Glutamatergic neuron (in vitro differentiated cells): ENCODE data around the gene DAGLA. TPM values are rescaled to one million over a fixed set of nuclear protein-coding genes. Genes with fewer than 3 reads are reported as not detected.

Source experiments
- DNase-seq: peaks from one replicate; pipeline ENCODE4 v3.0.0; 2022
- H3K27ac Mint-ChIP-seq: one replicate; pipeline ENCODE4 v1.8.0; 2020; ENCODE audit warnings: mild to moderate bottlenecking, mixed read lengths, inconsistent platforms; ENCODE audit not compliant: unreplicated experiment
- H3K27me3 Mint-ChIP-seq: one replicate; pipeline ENCODE4 v1.8.0; 2020; ENCODE audit warnings: mild to moderate bottlenecking, moderate library complexity, mixed read lengths, inconsistent platforms; ENCODE audit not compliant: unreplicated experiment
- H3K36me3 Mint-ChIP-seq: one replicate; pipeline ENCODE4 v1.8.0; 2020; ENCODE audit warnings: mild to moderate bottlenecking, mixed read lengths, inconsistent platforms; ENCODE audit not compliant: unreplicated experiment
- H3K4me1 Mint-ChIP-seq: one replicate; pipeline ENCODE4 v1.8.0; 2020; ENCODE audit warnings: mild to moderate bottlenecking, low read depth, mixed read lengths, inconsistent platforms; ENCODE audit not compliant: unreplicated experiment
- H3K4me3 Mint-ChIP-seq: one replicate; pipeline ENCODE4 v1.8.0; 2020; ENCODE audit warnings: mild to moderate bottlenecking, mixed read lengths, inconsistent platforms; ENCODE audit not compliant: unreplicated experiment
- H3K9me3 Mint-ChIP-seq: one replicate; pipeline ENCODE4 v1.8.0; 2020; ENCODE audit warnings: mild to moderate bottlenecking, moderate library complexity, mixed read lengths, inconsistent platforms; ENCODE audit not compliant: unreplicated experiment
- CTCF ChIP-seq: fragments of 200-600 bp; sonication (generic); IDR thresholded peaks from one replicate; pipeline ENCODE4 v1.5.0; 2021; ENCODE audit not compliant: partially characterized antibody, unreplicated experiment
- total RNA-seq: library from RNA; stranded (reverse); fragmentation: NEBNext Ultra II Directional; extraction: Animal tissue kit (Norgen Biotek cat#: 25700); gene quantifications from one replicate; pipeline ENCODE4 v1.2.1, GENCODE V29; 2021; ENCODE audit not compliant: unreplicated experiment

The DAGLA gene
- total RNA-seq, 1 donor from 2014 or later = 9.6 TPM

GRCh38 chr11:61699737-61700160 is 19.6 kb downstream of the DAGLA start:
- peaks cover 3% of the 10 kb centered on the region for H3K27me3 Mint-ChIP-seq
- H3K27ac Mint-ChIP-seq = no peak overlapping the region
- H3K36me3 Mint-ChIP-seq = no peaks in the 10 kb centered on the region
- DNase-seq = no peak
- peaks cover 39% of the 10 kb centered on the region for H3K4me1 Mint-ChIP-seq
- H3K9me3 Mint-ChIP-seq = peaks cover 4% of the 10 kb centered on the region
- no peak for TF ChIP-seq CTCF
- no peak overlapping the region for H3K4me3 Mint-ChIP-seq

GRCh38 chr11:61700212-61700611 is 20.0 kb downstream of the DAGLA start:
- H3K9me3 Mint-ChIP-seq = peaks cover 4% of the 10 kb centered on the region
- H3K36me3 Mint-ChIP-seq = no peaks in the 10 kb centered on the region
- H3K27ac Mint-ChIP-seq = no peak overlapping the region
- no peak for DNase-seq
- TF ChIP-seq CTCF = no peak
- no peak overlapping the region for H3K4me3 Mint-ChIP-seq
- H3K27me3 Mint-ChIP-seq = peaks cover 3% of the 10 kb centered on the region
- H3K4me1 Mint-ChIP-seq = peaks cover 37% of the 10 kb centered on the region

GRCh38 chr11:61700720-61701119 is 20.5 kb downstream of the DAGLA start:
- no peaks in the 10 kb centered on the region for H3K36me3 Mint-ChIP-seq
- H3K4me1 Mint-ChIP-seq = peaks cover 39% of the 10 kb centered on the region
- peak overlapping the region; percentile 15 for H3K27ac Mint-ChIP-seq
- peaks cover 3% of the 10 kb centered on the region for H3K27me3 Mint-ChIP-seq
- peaks cover 4% of the 10 kb centered on the region for H3K9me3 Mint-ChIP-seq
- H3K4me3 Mint-ChIP-seq = peak overlapping the region; percentile 52
- no peak for TF ChIP-seq CTCF
- no peak for DNase-seq

GRCh38 chr11:61701242-61701886 is 21.2 kb downstream of the DAGLA start:
- H3K27ac Mint-ChIP-seq = peak overlapping the region; percentile 15
- peak overlapping the region; percentile 52 for H3K4me3 Mint-ChIP-seq
- H3K27me3 Mint-ChIP-seq = peaks cover 9% of the 10 kb centered on the region
- DNase-seq = peak; percentile 56
- peaks cover 43% of the 10 kb centered on the region for H3K4me1 Mint-ChIP-seq
- TF ChIP-seq CTCF = peak; percentile 41
- H3K36me3 Mint-ChIP-seq = no peaks in the 10 kb centered on the region
- H3K9me3 Mint-ChIP-seq = peaks cover 4% of the 10 kb centered on the region

- peaks cover 11% of the 10 kb centered on the region for H3K27me3 Mint-ChIP-seq
- peaks cover 4% of the 10 kb centered on the region for H3K9me3 Mint-ChIP-seq
- DNase-seq = no peak
- H3K27ac Mint-ChIP-seq = no peak overlapping the region
- peaks cover 51% of the 10 kb centered on the region for H3K4me1 Mint-ChIP-seq
- no peaks in the 10 kb centered on the region for H3K36me3 Mint-ChIP-seq
- H3K4me3 Mint-ChIP-seq = no peak overlapping the region
- TF ChIP-seq CTCF = no peak
Measured at GRCh38 chr11:61702701-61703312, 22.6 kb downstream of the DAGLA start.
